Neural cell (in vitro differentiated cells): ENCODE data around the gene ENTPD3. TPM values are rescaled to one million over a fixed set of nuclear protein-coding genes. Genes with fewer than 3 reads are reported as not detected.

Source experiments
- H2AFZ ChIP-seq: fragments of 200-600, 300-800 bp; sonication (generic), shearing (Covaris generic); 2 replicates; pipeline ENCODE4 v1.6.0; 2014; ENCODE audit warnings: low read depth, mild to moderate bottlenecking, antibody characterized with exemption, low read length, moderate library complexity
- H3F3A ChIP-seq: fragments of 200-600 bp; shearing (Covaris generic); 2 replicates; pipeline ENCODE4 v1.6.1; 2016; ENCODE audit warnings: mild to moderate bottlenecking, moderate library complexity, mixed read lengths, antibody characterized with exemption, low read length; ENCODE audit not compliant: insufficient read depth, poor library complexity, severe bottlenecking
- H3K27ac ChIP-seq: fragments of 200-600, 300-800 bp; sonication (generic), shearing (Covaris generic); 2 replicates; pipeline ENCODE4 v1.5.1; 2014; ENCODE audit warnings: mild to moderate bottlenecking, low read length, moderate library complexity
- H3K27me3 ChIP-seq: fragments of 300-800, 200-600 bp; sonication (generic), shearing (Covaris generic); 2 replicates; pipeline ENCODE4 v1.6.0; 2014; ENCODE audit warnings: mild to moderate bottlenecking, low read depth, low read length, moderate library complexity; ENCODE audit not compliant: insufficient read depth
- H3K36me3 ChIP-seq: fragments of 300-800, 200-600 bp; sonication (generic), shearing (Covaris generic); 2 replicates; pipeline ENCODE4 v1.5.1; 2014; ENCODE audit warnings: mild to moderate bottlenecking, antibody characterized with exemption, low read length, moderate library complexity; ENCODE audit not compliant: insufficient read depth
- H3K4me2 ChIP-seq: fragments of 300-800, 200-600 bp; sonication (generic), shearing (Covaris generic); 2 replicates; pipeline ENCODE4 v1.6.0; 2014; ENCODE audit warnings: mild to moderate bottlenecking, low read length
- H3K4me3 ChIP-seq: fragments of 300-800, 200-600 bp; sonication (generic), shearing (Covaris generic); 2 replicates; pipeline ENCODE4 v1.5.1; 2014; ENCODE audit warnings: mild to moderate bottlenecking, low read length, moderate library complexity
- H3K79me2 ChIP-seq: fragments of 200-600 bp; shearing (Covaris generic); replicated peaks from 2 replicates; pipeline ENCODE4 v1.6.0; 2014; ENCODE audit warnings: mild to moderate bottlenecking, low read length, moderate library complexity; ENCODE audit not compliant: insufficient read depth
- H3K9ac ChIP-seq: fragments of 300-800, 200-600 bp; sonication (generic), shearing (Covaris generic); 2 replicates; pipeline ENCODE4 v1.6.1; 2016; ENCODE audit warnings: mild to moderate bottlenecking, low read length, mixed read lengths
- H3K9me2 ChIP-seq: fragments of 200-600 bp; shearing (Covaris generic); 2 replicates; pipeline ENCODE4 v1.6.1; 2016; ENCODE audit warnings: mild to moderate bottlenecking, low read length, mixed read lengths; ENCODE audit not compliant: insufficient read depth
- H3K9me3 ChIP-seq: fragments of 200-600, 300-800 bp; sonication (generic), shearing (Covaris generic); 2 replicates; pipeline ENCODE4 v1.6.1; 2016; ENCODE audit warnings: mild to moderate bottlenecking, mixed run types, low read length, moderate library complexity, mixed read lengths
- H4K20me1 ChIP-seq: fragments of 200-600 bp; shearing (Covaris generic); 2 replicates; pipeline ENCODE4 v1.6.1; 2016; ENCODE audit warnings: mild to moderate bottlenecking, mixed run types; ENCODE audit not compliant: insufficient read depth
- EP300 ChIP-seq: fragments of 450-650 bp; conservative IDR thresholded peaks from 2 replicates; pipeline ENCODE4 v1.6.1; 2014; ENCODE audit warnings: antibody characterized with exemption, mild to moderate bottlenecking, moderate library complexity; ENCODE audit not compliant: poor library complexity, severe bottlenecking
- EZH2 ChIP-seq: fragments of 200-600, 300-800 bp; shearing (Covaris generic), sonication (generic); IDR thresholded peaks from 2 replicates; pipeline ENCODE4 v1.6.1; 2014; ENCODE audit warnings: antibody characterized with exemption, low read length, borderline replicate concordance, mild to moderate bottlenecking; ENCODE audit not compliant: insufficient read depth, poor library complexity, severe bottlenecking
- MXI1 ChIP-seq: fragments of 450-650 bp; conservative IDR thresholded peaks from 2 replicates; pipeline ENCODE4 v1.6.1; 2014; ENCODE audit warnings: antibody characterized with exemption, mild to moderate bottlenecking; ENCODE audit not compliant: poor library complexity, severe bottlenecking
- POLR2AphosphoS5 ChIP-seq: IDR thresholded peaks from 2 replicates; pipeline ENCODE4 v1.6.1; 2012
- RAD21 ChIP-seq: fragments of 450-650 bp; conservative IDR thresholded peaks from 2 replicates; pipeline ENCODE4 v1.6.1; 2014; ENCODE audit warnings: antibody characterized with exemption, mild to moderate bottlenecking, moderate library complexity
- REST ChIP-seq: IDR thresholded peaks from 2 replicates; pipeline ENCODE4 v1.6.1; 2012; ENCODE audit warnings: borderline replicate concordance
- SMC3 ChIP-seq: fragments of 450-650 bp; conservative IDR thresholded peaks from 2 replicates; pipeline ENCODE4 v1.6.1; 2014; ENCODE audit warnings: antibody characterized with exemption, mild to moderate bottlenecking, moderate library complexity; ENCODE audit not compliant: poor library complexity
- TAF1 ChIP-seq: IDR thresholded peaks from 2 replicates; pipeline ENCODE4 v1.6.1; 2012; ENCODE audit warnings: low read depth
- polyA plus RNA-seq: library from polyadenylated mRNA; depleted of rRNA; stranded (reverse); fragments of >200 nt; gene quantifications from 2 replicates; pipeline ENCODE4 v1.2.3, GENCODE V29; 2014
- TF ChIP-seq, protein P1 (sequence below): fragments of 450-650 bp; IDR thresholded peaks from 2 replicates; pipeline ENCODE4 v1.5.1; 2014; ENCODE audit warnings: antibody characterized with exemption, mild to moderate bottlenecking, moderate library complexity; ENCODE audit not compliant: poor library complexity, severe bottlenecking

ENTPD3 gene
- polyA plus RNA-seq, 1 donor from 2014 or later: 2.8 TPM

- no peak for TF ChIP-seq REST
- no peak for TF ChIP-seq EP300
- no peak for TF ChIP-seq POLR2AphosphoS5
Observed at GRCh38 chr3:40355410-40355809, 31.6 kb upstream of the ENTPD3 start (continued).

DNA sequence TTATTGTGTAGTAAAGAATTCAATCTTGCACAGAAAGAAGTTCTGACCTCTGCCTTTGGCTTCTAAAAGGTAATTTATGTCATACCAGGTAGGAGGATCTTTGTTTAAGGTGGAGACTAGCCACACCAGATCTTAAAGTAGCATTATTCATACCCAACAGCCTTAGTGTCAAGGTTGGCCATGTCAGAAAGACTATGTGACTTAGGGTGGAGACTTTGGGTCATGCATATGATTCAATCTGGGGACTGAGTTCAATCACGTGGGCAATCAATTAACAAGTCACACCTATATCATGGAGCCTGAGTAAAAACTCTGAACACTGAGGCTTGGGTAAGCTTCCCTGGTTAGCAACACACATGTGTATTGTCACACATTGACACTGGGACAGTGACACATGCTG is 28.5 kb upstream of the ENTPD3 start:
- TF ChIP-seq EP300: no peak
- no peak for TF ChIP-seq RAD21
- TF ChIP-seq POLR2AphosphoS5: no peak
- TF ChIP-seq, protein P1, sequence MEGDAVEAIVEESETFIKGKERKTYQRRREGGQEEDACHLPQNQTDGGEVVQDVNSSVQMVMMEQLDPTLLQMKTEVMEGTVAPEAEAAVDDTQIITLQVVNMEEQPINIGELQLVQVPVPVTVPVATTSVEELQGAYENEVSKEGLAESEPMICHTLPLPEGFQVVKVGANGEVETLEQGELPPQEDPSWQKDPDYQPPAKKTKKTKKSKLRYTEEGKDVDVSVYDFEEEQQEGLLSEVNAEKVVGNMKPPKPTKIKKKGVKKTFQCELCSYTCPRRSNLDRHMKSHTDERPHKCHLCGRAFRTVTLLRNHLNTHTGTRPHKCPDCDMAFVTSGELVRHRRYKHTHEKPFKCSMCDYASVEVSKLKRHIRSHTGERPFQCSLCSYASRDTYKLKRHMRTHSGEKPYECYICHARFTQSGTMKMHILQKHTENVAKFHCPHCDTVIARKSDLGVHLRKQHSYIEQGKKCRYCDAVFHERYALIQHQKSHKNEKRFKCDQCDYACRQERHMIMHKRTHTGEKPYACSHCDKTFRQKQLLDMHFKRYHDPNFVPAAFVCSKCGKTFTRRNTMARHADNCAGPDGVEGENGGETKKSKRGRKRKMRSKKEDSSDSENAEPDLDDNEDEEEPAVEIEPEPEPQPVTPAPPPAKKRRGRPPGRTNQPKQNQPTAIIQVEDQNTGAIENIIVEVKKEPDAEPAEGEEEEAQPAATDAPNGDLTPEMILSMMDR: no peak
- TF ChIP-seq REST: no peak
- no peak for TF ChIP-seq MXI1
- no peak for TF ChIP-seq EZH2
- no peak for TF ChIP-seq TAF1
- no peak for TF ChIP-seq SMC3

More for the DNA sequence above, 28.5 kb upstream of the ENTPD3 start:
- H3K4me3 ChIP-seq: no peak overlapping the region
- H3K9me3 ChIP-seq: no peaks in the 10 kb centered on the region
- no peak overlapping the region for H3K27ac ChIP-seq
- H3K36me3 ChIP-seq: no peaks in the 10 kb centered on the region
- H2AFZ ChIP-seq: no peak overlapping the region
- H3K79me2 ChIP-seq: no peaks in the 10 kb centered on the region
- H3K4me2 ChIP-seq: no peak overlapping the region
- no peaks in the 10 kb centered on the region for H3K9me2 ChIP-seq
- H4K20me1 ChIP-seq: no peaks in the 10 kb centered on the region
- H3K27me3 ChIP-seq: no peaks in the 10 kb centered on the region
- H3F3A ChIP-seq: no peaks in the 10 kb centered on the region
- no peak overlapping the region for H3K9ac ChIP-seq
